Calu3 (cell line): ENCODE data around the gene ZNF787. TPM values are rescaled to one million over a fixed set of nuclear protein-coding genes. Genes with fewer than 3 reads are reported as not detected.

ENCODE experiments used
- BruUV-seq: library from RNA; stranded (reverse); fragments of 400-500 nt; replicated peaks from 2 replicates; lab custom pipeline; 2021; lab: Mats Ljungman, UMichigan
- CTCF ChIA-PET: fragments of 300-600 bp; sonication (Branson Sonifier 250); formaldehyde crosslinking; loops from one replicate; lab custom pipeline; 2022; ENCODE audit warnings: antibody characterized with exemption; lab: Charles Lee
- DNase-seq: peaks from one replicate; pipeline ENCODE4 v3.0.0; 2022
- H3K27ac Mint-ChIP-seq: one replicate; pipeline ENCODE4 v1.8.0; 2022; ENCODE audit warnings: mixed read lengths; ENCODE audit not compliant: unreplicated experiment
- H3K27me3 Mint-ChIP-seq: one replicate; pipeline ENCODE4 v1.8.0; 2022; ENCODE audit warnings: mixed read lengths; ENCODE audit not compliant: unreplicated experiment
- H3K36me3 Mint-ChIP-seq: one replicate; pipeline ENCODE4 v1.8.0; 2022; ENCODE audit warnings: mild to moderate bottlenecking, moderate library complexity, mixed read lengths; ENCODE audit not compliant: insufficient read depth, unreplicated experiment
- H3K4me1 Mint-ChIP-seq: one replicate; pipeline ENCODE4 v1.8.0; 2022; ENCODE audit warnings: mild to moderate bottlenecking, low read depth, mixed read lengths; ENCODE audit not compliant: unreplicated experiment
- H3K4me3 Mint-ChIP-seq: one replicate; pipeline ENCODE4 v1.8.0; 2022; ENCODE audit warnings: mild to moderate bottlenecking, low read depth, moderate library complexity, mixed read lengths; ENCODE audit not compliant: unreplicated experiment
- H3K9me3 Mint-ChIP-seq: one replicate; pipeline ENCODE4 v1.8.0; 2022; ENCODE audit warnings: low read depth, mixed read lengths; ENCODE audit not compliant: unreplicated experiment
- CTCF ChIP-seq: fragments of 200-600 bp; IDR thresholded peaks from one replicate; pipeline ENCODE4 v1.8.0; 2022; ENCODE audit warnings: antibody characterized with exemption; ENCODE audit not compliant: unreplicated experiment
- intact Hi-C: fragments of 100-400 bp; cut with micrococcal nuclease; formaldehyde crosslinking; loops from one replicate; pipeline ENCODE4 v1.10.0; 2022; ENCODE audit not compliant: unreplicated experiment
- total RNA-seq: library from RNA; stranded (reverse); gene quantifications from 2 replicates; pipeline ENCODE4 v1.2.3, GENCODE V29; 2022

Gene ZNF787
- total RNA-seq, 1 experiment from 2014 or later, result 68.5 TPM

- H3K27ac Mint-ChIP-seq, result no peak overlapping the region
- H3K4me3 Mint-ChIP-seq, result no peak overlapping the region
- H3K27me3 Mint-ChIP-seq, result no peaks in the 10 kb centered on the region
- TF ChIP-seq CTCF, result no peak
- no peaks in the 10 kb centered on the region for H3K9me3 Mint-ChIP-seq
- BruUV-seq, result no TSS peak
- intact Hi-C loops, result no loop called here
- CTCF ChIA-PET, result interaction anchor here (0.6 kb wide), 2 partner anchors 9 to 980 kb away, joined by 3 read pairs; no protein-coding TSS in a partner anchor
- DNase-seq, result no peak
- peaks cover 24% of the 10 kb centered on the region for H3K36me3 Mint-ChIP-seq
- H3K4me1 Mint-ChIP-seq, result peaks cover 2% of the 10 kb centered on the region
These were observed 3.5 kb upstream of the ZNF787 start for GRCh38 chr19:56124578-56124977.

- Mint-ChIP-seq H3K36me3 (peaks cover 34% of the 10 kb centered on the region), H3K4me3 (no peak overlapping the region), H3K27me3 (no peaks in the 10 kb centered on the region), H3K9me3 (no peaks in the 10 kb centered on the region), H3K27ac (no peak overlapping the region), H3K4me1 (peaks cover 12% of the 10 kb centered on the region)
- TF ChIP-seq CTCF, result no peak
- no TSS peak for BruUV-seq
- intact Hi-C loops, result no loop called here
- CTCF ChIA-PET, result interaction anchor here (1.0 kb wide), 1 partner anchor 1202 kb away, joined by 3 read pairs; no protein-coding TSS in a partner anchor
- DNase-seq, result no peak
These were observed 2.3 kb upstream of the ZNF787 start for GRCh38 chr19:56123266-56123891.

GRCh38 chr19:56120371-56121179 lies 520 bp downstream of the ZNF787 start:
- H3K36me3 Mint-ChIP-seq, result peaks cover 41% of the 10 kb centered on the region
- intact Hi-C loops, result loop anchor here (1.0 to 2.0 kb wide), 2 partner anchors 14 to 20 kb away; no protein-coding TSS in a partner anchor
- CTCF ChIA-PET, result interaction anchor here (0.6 to 1.5 kb wide), 8 partner anchors 10 to 213 kb away, joined by 3 to 5 read pairs (median 4); no protein-coding TSS in a partner anchor
- peak; percentile 85 for DNase-seq
- peaks cover 12% of the 10 kb centered on the region for H3K4me1 Mint-ChIP-seq
- peak overlapping the region; percentile 84 for H3K4me3 Mint-ChIP-seq
- TF ChIP-seq CTCF, result no peak
- no peaks in the 10 kb centered on the region for H3K27me3 Mint-ChIP-seq
- H3K9me3 Mint-ChIP-seq, result no peaks in the 10 kb centered on the region
- BruUV-seq, result no TSS peak
- peak overlapping the region; percentile 85 for H3K27ac Mint-ChIP-seq

- no TSS peak for BruUV-seq
- Mint-ChIP-seq H3K36me3 (peaks cover 47% of the 10 kb centered on the region), H3K4me3 (peak overlapping the region; percentile 84), H3K27ac (peak overlapping the region; percentile 68), H3K27me3 (no peaks in the 10 kb centered on the region), H3K4me1 (peaks cover 15% of the 10 kb centered on the region), H3K9me3 (no peaks in the 10 kb centered on the region)
- no peak for DNase-seq
- no peak for TF ChIP-seq CTCF
- CTCF ChIA-PET, result no interaction called here
- intact Hi-C loops, result loop anchor here (2.0 kb wide), 1 partner anchor 13 kb away; no protein-coding TSS in a partner anchor
These were observed 1.1 kb downstream of the ZNF787 start for GRCh38 chr19:56120002-56120370.
